ENCODE measurements around the gene HTD2.

HTD2 gene

DNA sequence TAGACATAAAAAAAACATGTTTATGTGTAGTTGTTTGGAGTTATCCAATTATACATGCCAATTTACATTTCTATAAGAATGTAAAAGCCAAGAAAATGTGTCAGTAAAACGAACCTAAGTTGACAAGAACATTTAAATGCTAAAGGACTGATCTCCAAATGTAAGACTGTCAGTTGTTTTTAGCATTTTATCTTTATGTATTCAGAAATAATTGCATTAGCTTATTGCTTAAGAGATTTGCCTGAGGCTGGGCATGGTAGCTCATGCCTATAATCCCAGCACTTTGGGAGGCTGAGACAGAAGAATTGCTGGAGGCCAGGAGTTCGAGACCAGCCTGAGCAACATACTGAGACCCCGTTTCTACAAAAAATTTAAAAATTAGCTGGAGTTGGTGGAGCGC is 53.3 kb downstream of the HTD2 start:
- in situ Hi-C loops (cut with MboI; ENCODE audit: low sequenced_read_pairs, unreplicated experiment): no loop called here
- TF ChIP-seq, protein P1, sequence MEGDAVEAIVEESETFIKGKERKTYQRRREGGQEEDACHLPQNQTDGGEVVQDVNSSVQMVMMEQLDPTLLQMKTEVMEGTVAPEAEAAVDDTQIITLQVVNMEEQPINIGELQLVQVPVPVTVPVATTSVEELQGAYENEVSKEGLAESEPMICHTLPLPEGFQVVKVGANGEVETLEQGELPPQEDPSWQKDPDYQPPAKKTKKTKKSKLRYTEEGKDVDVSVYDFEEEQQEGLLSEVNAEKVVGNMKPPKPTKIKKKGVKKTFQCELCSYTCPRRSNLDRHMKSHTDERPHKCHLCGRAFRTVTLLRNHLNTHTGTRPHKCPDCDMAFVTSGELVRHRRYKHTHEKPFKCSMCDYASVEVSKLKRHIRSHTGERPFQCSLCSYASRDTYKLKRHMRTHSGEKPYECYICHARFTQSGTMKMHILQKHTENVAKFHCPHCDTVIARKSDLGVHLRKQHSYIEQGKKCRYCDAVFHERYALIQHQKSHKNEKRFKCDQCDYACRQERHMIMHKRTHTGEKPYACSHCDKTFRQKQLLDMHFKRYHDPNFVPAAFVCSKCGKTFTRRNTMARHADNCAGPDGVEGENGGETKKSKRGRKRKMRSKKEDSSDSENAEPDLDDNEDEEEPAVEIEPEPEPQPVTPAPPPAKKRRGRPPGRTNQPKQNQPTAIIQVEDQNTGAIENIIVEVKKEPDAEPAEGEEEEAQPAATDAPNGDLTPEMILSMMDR (IDR thresholded peaks at IDR 0.05; ENCODE audit: borderline replicate concordance, control extremely low read depth, extremely low read depth, insufficient read depth, missing control alignments): no peak
- no peak for DNase-seq (ENCODE audit: low spot score)

DNA sequence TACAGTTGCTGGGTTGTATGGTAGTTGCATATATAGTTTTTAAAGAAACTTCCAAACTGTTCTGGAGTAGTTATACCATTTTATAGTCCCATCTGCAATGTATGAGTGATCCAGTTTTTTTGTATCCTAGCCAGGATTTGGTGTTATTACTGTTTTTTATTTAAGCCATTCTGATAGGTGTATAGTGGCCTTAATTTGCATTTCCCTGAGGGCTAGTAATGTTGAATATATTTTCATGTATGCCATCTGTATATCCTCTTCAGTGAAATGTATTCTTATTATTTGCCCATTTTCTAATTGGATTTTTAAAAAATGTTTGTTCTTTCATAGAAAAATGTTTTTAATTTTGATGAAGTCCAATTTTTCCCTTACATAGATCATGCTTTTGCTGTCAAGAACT is 55.5 kb downstream of the HTD2 start:
- in situ Hi-C loops (cut with MboI; ENCODE audit: low sequenced_read_pairs, unreplicated experiment): no loop called here
- TF ChIP-seq, protein P1 (IDR thresholded peaks at IDR 0.05; ENCODE audit: borderline replicate concordance, control extremely low read depth, extremely low read depth, insufficient read depth, missing control alignments): no peak

DNA sequence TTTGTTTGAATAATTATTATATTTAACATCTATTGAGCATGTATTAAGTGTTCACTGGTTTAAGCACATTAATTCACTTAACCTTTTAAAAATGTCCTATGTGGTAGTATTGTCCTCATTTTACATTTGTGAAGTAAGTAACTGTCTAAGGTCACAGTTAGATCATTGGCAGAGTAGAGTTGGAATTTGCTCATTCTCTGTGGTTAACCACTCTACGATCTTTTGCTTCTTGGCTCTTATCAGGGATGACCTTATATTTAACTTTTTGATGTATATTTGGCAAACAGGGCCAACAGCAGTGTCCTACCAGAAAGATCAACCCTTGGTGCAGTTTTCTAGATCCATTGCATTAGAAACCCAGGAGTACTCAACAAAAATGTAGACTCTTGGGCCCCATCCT is 60.4 kb downstream of the HTD2 start:
- TF ChIP-seq, protein P1 (IDR thresholded peaks at IDR 0.05; ENCODE audit: borderline replicate concordance, control extremely low read depth, extremely low read depth, insufficient read depth, missing control alignments): no peak
- DNase-seq (ENCODE audit: low spot score): no peak
- in situ Hi-C loops (cut with MboI; ENCODE audit: low sequenced_read_pairs, unreplicated experiment): no loop called here

More for the DNA sequence above, 55.5 kb downstream of the HTD2 start:
- no peak for DNase-seq (ENCODE audit: low spot score)

DNA sequence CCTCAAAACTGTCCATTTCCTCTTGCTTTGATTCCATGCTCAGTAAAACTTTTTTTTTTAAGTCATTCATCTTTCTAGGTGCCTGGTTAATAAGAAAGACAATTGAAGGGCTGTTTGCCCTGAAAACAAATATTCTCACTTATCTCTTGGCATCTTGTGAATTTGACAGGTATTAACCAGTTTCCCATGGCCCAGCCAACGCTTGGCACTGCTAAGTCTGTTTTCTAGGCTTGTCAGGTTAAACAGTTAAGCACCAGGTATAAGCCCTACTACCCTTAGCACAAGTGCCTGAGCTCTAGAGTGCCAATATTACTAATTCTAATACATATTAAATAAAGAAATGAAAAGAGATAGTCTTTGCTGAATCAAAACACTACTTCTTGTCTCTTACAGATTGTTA is 62.7 kb downstream of the HTD2 start:
- no peak for DNase-seq (ENCODE audit: low spot score)
- in situ Hi-C loops (cut with MboI; ENCODE audit: low sequenced_read_pairs, unreplicated experiment): no loop called here
- TF ChIP-seq, protein P1 (IDR thresholded peaks at IDR 0.05; ENCODE audit: borderline replicate concordance, control extremely low read depth, extremely low read depth, insufficient read depth, missing control alignments): no peak

All from GM13976 (cell line).